ENCODE results near the gene RABEP1. TPM values are rescaled to one million over a fixed set of nuclear protein-coding genes. Genes with fewer than 3 reads are reported as not detected.
"Not testable (repeated sequence)": the region's sequence is repeated elsewhere in the genome, so short reads cannot be mapped to it uniquely, and the experiment has no call there.

Gene RABEP1
- 57.8 and 58.1 TPM in 2 replicates for total RNA-seq
- 28.8 TPM for polyA plus RNA-seq (2012)

- DNase-seq (ENCODE audit: low read depth): peak; percentile 95
Observed at GRCh38 chr17:5281814-5282641, at the start of gene RABEP1. Gene RABEP1, plus strand, starts transcription at chr17:5282284. Its CDS starts 203 bp downstream, at chr17:5282487.

GRCh38 chr17:5233492-5233891 lies 48.6 kb upstream of the RABEP1 start:
- not testable (repeated sequence) for DNase-seq (ENCODE audit: low read depth)

- DNase-seq (ENCODE audit: low read depth): no peak
Observed at GRCh38 chr17:5234645-5235576, 47.2 kb upstream of the RABEP1 start, which contains the start of gene SCIMP. Gene SCIMP, minus strand, starts transcription at chr17:5234860. Its CDS starts 105 bp downstream, at chr17:5234755.

- DNase-seq (ENCODE audit: low read depth): no peak
Observed at GRCh38 chr17:5236938-5237540, 45.0 kb upstream of the RABEP1 start.

GRCh38 chr17:5237541-5238016 lies 44.5 kb upstream of the RABEP1 start:
- peak; percentile 56 for DNase-seq (ENCODE audit: low read depth)

- DNase-seq (ENCODE audit: low read depth): no peak
Observed at GRCh38 chr17:5238333-5238732, 43.8 kb upstream of the RABEP1 start.

GRCh38 chr17:5239769-5240168 lies 42.3 kb upstream of the RABEP1 start:
- not testable (repeated sequence) for DNase-seq (ENCODE audit: low read depth)

- peak; percentile 59 for DNase-seq (ENCODE audit: low read depth)
Observed at GRCh38 chr17:5241861-5242671, 40.0 kb upstream of the RABEP1 start.

GRCh38 chr17:5247621-5248020 lies 34.5 kb upstream of the RABEP1 start:
- no peak for DNase-seq (ENCODE audit: low read depth)

GRCh38 chr17:5248821-5249479 lies 33.1 kb upstream of the RABEP1 start:
- no peak for DNase-seq (ENCODE audit: low read depth)

GRCh38 chr17:5249615-5250014 lies 32.5 kb upstream of the RABEP1 start:
- DNase-seq (ENCODE audit: low read depth): peak; percentile 85

- DNase-seq (ENCODE audit: low read depth): no peak
Observed at GRCh38 chr17:5254414-5254813, 27.7 kb upstream of the RABEP1 start.

GRCh38 chr17:5254903-5255521 lies 27.1 kb upstream of the RABEP1 start:
- no peak for DNase-seq (ENCODE audit: low read depth)

GRCh38 chr17:5257124-5257523 lies 25.0 kb upstream of the RABEP1 start:
- no peak for DNase-seq (ENCODE audit: low read depth)

GRCh38 chr17:5260542-5260941 lies 21.5 kb upstream of the RABEP1 start:
- no peak for DNase-seq (ENCODE audit: low read depth)

- DNase-seq (ENCODE audit: low read depth): no peak
Observed at GRCh38 chr17:5262416-5262991, 19.6 kb upstream of the RABEP1 start.

GRCh38 chr17:5263441-5263840 lies 18.6 kb upstream of the RABEP1 start:
- no peak for DNase-seq (ENCODE audit: low read depth)

GRCh38 chr17:5264893-5265292 lies 17.2 kb upstream of the RABEP1 start:
- no peak for DNase-seq (ENCODE audit: low read depth)
